Occipital lobe (tissue), 2 donors: ENCODE measurements around the gene THADA. TPM values are rescaled to one million over a fixed set of nuclear protein-coding genes. Genes with fewer than 3 reads are reported as not detected.

Experiments used
- DNase-seq: peaks from one replicate; lab custom pipeline; 2025; lab: John Stamatoyannopoulos, UW
- total RNA-seq: library from RNA; depleted of rRNA; stranded (reverse); fragments of >200 nt; gene quantifications from one replicate; pipeline ENCODE4 v1.2.3, GENCODE V29; 2014

THADA gene
- total RNA-seq, 1 donor from 2014 or later: 40.9 TPM

DNA sequence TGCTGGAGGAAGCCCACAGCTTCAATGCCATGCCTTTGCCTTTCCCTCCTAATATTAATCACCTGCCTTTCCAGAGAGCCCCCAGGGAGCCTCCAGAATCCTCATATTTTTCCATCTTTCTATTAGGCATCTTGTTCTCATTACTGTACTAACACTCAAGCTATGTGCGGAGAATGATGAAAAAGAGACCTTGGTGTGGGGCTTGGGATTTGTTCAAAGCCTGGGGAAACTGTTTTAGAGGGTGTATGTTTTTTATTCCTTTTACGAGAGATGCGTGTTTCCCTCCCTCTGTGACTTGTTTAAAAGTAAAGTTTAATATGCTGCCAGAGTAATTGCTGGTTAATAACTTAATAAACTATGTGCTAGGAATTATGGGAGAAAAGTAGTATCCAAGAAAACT, 267.0 kb downstream of the THADA start:
- no peak for DNase-seq

DNA sequence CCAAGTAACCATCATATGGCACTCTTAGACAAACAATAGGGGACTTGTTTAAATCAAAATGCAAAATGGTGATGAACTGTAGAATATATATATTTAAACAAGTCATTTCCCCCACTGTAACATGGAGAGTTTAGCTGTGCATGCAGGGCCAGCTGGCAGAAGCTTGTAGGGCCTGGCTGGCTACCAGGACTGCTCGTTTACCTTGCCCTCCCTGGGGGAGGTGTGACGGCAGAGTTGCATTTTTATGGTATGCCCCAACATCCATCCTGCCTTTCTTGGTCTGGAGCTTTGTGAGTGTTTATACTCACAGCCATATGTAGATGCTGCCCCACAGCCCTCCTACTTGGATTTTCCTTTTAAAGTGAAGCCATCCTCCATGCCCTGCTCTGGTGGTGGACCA, 267.7 kb downstream of the THADA start:
- DNase-seq: no peak

DNA sequence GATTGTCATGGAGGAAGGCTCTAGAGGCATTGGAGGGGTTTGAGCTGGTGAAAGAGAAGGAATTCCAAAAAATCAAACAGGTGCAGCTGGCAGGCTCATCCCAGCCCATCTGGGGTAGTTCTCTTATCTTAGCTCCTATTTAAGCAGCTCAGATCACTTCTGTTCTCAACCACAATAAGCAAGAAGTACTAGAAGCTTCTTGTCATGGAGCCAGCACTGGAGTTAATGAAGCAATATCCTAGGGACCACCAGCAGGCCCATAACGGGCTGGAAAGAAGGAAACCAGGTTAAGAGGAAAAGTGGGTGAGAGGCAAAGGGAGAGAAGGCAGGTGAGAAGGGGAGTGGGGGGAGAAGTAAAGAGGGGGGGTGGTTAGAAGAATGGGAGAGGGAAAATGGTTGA, 268.7 kb downstream of the THADA start:
- no peak for DNase-seq

DNA sequence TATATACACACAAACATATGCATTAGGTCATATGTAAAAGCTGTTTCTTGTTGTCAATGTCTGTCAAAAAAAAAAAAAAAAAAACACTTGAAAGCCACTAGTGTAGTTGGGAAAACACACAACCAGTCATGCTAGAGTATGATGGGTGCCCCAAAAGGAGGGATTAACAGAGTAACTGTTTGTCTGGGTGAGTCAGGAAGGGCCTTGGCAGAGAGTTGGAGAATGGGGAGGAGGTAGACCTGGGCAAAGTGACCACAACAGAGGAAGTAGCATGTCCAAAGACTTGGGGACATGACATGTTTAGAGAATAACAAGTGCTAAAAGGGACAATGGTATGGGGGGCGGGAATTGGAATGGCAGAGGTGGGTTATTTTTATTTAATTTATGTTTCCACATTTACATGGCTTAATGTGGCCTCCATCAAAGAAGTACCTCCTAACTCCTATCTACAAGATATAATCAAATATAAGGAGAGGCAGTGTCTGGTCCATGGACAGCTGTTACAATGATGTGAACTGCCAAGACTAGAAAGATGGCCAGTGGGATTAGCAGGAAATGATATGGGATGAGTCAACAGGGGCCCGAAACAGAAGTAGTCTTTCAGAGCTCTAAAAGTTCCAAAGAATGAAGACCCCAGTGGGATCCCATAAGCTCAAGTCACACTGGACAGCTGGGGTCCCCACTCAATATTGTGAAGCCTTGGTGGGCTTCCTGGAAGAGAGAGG, 269.6 kb downstream of the THADA start:
- DNase-seq: no peak

DNA sequence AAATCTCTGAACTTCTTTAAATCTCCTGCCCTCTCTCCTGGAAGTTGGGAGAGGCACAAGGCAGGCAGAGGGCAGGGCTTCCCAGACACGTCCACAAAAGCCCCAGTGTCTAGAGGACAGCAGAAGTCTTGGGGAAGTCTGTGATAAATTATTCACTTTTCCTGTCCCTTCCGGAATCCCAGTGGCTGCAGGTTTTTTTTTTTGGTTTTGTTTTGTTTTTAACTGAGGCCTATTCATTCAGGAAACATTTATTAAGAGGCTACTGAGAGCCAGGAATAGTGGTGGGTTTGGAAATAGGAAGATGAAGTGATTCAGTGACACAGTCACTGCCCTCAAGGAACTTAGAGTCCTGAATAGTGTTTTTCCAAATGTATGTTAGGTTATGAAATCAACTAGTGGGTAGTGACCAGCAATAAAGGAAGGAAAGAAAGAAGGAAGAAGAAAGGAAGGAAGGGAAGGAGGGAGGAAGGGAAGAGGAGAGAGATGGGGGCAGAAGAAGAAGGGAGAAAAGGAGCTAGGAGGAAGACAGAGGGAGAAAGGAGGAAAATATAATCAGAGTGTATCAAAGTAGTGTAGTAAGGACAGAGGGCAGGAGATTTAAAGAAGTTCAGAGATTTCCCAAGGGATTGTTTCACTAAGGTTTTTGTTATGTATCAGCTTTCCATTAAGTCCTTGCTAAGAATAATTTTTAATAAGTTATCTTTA, 270.6 kb downstream of the THADA start:
- no peak for DNase-seq

DNA sequence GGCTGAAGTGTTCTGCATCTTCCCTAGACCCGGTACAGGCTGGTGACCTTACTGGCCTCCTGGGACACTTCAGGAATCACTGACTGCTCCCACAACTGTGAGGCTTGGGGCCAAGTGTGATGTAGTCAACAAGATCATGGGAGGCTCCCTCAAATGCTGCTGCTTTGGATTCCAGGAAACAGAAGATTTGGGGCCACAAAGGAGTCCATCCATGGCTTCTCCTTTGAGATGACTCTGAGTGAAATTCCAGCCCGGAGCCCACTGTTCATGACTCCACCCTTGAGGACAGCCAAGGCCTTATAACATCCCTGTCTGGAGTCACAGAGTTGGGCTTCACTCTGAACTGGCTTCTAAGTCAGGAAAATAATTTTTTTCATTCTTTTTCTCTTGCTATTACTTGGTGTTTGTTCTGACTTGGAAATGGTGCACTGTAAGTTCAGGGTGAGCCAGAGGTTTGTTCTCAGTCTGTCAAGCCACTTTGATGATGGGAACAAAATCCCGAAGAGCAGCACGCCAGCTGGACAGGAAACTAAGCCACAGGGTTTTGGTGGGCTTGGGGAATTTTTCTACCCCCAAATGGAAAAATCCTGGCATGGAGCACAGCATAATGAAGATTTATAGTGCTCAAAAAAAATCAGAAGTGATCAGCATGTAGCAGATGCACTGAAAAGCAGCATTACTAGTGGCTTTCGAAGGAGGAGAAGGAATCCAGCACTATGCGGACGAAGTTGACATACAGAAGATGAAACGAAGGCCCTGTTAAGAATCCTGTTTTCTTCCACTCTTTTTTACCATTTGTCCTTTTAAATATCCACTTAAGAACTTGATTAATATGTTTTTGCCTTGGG, 271.4 kb downstream of the THADA start:
- DNase-seq: no peak

DNA sequence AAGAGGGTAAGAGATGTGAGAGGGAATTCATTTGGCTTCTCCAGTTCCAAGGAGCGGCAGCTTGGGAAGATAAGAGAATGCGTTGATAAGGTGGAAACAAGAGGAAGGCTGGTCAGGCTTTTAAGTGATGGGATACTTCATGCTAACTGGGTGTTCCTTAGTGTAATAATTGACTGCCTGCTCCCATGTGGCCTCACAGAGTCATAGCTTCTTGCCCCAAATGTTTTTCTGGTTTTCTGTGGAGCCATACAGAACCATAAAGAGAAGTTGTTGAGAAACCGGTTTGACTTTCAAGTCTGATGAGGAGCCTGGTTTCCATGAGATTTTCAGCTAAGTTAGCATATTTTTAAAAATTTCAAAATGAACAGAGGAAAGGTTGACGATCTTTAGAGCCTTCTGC, 272.0 kb downstream of the THADA start:
- no peak for DNase-seq

DNA sequence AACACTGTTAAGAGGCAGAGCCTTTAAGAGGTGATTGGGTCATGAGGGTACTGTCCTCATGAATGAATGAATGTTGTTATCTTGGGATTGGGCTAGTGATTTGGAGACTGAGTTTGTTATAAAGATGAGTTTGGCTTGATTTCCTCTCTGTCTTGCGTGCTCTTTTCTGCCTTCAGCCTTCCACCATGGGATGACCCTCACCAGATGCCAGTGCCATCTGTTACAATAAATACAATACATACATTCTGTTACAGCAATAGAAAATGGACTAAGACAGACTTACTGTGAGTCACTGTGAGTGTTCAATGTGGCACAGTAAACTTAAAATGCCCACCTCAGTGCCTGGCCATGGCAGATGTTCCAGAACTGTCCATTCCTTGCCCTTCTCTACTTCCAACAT, 274.4 kb downstream of the THADA start:
- DNase-seq: no peak

DNA sequence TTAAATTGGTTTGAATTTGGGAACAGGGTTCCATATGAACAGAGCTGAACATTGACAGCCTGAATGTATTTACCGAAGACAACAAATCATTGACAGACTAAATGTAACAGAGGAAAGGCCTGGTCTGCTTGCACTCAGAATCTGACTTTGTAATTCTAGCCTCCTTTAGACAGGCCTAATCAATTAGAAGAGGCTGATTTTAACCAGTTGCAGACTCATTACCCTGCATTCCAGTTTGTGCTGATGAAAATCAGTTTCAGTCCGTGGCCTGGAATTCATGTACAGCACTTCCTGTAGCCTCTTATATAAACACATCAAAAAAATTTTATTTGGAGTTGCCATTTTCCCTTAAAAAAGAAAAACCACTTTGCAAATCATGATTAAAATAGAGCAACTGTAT, 276.3 kb downstream of the THADA start:
- no peak for DNase-seq

DNA sequence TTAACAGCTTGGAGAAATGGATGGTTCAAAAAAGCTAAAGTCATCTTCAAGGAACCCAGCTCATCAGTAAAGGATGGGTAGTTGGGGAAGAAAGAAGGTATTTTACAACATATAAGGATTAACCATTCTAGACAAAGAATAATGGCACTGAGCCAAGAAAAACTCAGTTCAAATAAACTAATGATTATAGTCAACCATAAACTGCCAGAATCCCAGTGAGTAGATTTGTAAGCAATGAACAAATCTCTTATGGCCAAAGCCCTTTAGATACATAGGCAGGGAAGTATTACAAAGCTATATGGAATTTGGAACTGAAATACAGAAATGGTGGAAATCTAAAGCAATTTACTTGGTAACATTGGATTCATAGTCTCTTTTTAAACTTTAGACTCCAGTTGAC, 277.0 kb downstream of the THADA start:
- DNase-seq: no peak

DNA sequence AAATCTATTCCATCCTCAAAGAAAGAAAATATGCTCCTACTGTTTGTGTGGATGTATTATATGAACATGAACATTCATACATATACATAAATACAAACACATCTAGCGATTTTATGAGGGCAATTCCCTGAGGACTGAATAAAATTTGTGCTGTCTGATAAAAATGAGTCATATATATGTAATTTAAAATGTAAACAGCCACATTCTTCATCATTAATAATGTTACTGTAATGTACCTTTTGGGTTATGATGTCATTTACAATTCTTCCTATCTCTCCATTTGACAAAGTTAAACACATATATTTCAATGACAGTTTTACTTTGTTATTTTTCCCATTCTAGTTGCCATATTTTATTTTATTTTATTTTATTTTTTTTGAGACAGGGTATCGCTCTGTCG, 278.2 kb downstream of the THADA start:
- DNase-seq: no peak

DNA sequence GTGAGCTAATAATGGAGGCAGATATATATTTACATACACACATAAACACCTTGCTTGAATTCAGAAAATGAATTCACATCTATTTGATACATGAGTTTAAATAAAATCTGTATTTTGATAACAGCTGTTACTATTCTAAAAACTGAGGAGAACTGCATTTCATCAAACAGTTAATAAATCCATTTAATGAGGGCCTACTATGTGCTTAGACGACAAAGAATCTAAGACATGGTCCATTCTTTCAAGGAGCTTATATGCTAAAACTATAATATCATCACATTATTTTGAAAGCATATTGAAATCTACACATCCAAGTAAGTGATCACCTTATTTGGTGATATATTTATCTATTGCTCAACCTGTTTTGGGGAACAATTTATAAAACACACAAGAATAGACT, 278.6 kb downstream of the THADA start:
- DNase-seq: no peak

DNA sequence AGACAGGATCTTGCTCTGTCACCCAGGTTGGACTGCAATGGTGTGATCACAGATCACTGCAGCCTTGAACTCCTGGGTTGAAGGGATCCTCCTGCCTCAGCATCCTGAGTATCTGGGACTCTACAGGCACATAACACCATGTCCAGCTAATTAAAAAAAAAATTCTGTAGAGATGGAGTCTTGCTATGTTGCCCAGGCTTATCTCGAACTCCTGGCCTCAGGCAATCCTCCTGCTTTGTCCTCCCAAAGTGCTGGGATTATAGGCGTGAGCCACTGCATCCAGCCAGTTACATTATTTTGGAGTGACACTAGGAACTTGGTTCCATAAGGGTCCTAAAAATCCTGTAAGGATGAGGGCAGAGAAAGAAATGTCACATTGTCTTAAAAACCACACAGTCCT, 280.4 kb downstream of the THADA start:
- no peak for DNase-seq

DNA sequence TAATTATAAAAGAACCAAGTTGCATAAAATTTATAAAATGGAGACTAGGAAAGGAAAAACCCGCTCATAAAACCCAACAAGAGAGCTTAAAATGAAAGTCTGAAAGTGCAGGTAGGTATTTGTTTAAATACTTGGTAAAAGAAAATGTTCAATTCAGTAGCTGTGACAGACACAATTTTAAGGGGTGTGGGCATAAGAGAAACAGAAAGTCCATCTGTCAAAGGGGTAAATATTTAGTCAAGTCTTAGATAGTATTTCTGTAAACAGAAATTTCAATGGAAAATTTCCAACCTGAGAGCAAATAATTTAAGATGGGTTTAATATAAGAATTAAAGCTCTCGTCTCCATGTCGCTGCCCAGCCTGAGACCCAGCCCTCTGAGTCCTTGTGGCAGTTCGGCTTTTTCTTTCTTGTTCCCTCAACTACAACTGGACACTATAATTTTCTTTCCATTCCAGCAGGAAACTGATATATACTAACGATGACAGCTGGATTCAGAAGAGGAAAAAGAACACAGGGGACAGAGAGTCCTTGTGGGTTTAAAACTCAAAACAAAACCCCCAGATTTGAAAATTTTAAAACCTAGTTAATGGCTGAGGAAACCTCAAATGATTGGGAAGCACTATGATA, 281.4 kb downstream of the THADA start:
- no peak for DNase-seq

DNA sequence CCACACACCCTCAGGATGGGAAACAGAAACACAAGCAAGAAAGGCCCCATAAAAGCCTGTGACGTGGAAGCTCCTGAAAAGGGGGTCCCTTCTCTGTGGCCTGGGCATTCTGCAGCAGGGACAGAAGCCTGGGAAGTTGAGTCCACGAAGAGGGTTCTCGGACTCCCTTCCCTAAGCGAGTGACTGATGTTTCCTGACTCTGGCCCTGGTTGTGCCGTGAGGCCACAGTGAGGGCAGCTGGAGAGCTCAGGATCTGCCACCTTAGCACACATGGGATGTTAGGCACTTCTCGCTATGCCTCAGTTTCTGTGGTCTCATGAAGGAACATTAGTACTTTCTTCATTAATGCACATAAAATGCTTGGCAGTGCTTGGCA, 282.2 kb downstream of the THADA start:
- DNase-seq: no peak

DNA sequence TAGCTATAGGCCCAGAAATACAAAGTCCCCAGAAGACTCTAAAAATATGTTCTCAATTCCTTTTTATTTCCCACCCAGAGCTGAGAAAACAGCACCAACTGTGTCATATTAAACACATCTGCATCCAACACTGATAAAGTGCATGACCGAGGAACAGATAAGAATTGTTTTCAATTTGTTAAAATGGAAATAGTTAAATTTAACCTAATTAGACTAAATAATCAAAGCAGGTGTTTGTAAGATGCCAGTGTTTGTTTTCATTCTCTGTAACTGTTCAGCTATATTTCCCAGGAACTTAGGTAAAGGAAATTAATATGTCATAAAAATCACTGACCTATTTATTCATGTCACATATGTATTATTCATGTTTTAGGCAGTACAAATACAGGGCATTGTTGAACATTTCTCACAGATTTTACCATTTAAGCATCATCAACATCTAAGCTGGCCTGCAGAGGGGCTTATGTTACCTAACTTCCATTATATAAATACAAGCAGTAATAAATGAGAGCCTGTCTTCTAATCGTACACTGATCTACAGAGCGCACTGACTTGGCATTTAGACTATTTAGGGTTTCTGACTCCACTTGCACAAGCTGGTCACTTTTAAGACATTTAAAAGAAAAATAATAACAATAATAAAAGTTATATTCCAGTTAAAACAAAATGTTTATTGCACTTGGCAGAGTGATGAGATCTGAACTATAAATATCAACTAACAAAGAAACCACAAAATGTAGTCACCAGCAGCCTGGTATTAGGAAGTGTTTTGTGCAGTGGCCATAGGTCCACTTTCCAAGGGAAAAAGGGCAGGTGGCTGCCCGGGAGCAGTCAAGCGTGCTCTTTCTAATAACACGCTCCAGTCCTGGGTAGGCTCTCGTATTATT, 282.8 kb downstream of the THADA start:
- no peak for DNase-seq

DNA sequence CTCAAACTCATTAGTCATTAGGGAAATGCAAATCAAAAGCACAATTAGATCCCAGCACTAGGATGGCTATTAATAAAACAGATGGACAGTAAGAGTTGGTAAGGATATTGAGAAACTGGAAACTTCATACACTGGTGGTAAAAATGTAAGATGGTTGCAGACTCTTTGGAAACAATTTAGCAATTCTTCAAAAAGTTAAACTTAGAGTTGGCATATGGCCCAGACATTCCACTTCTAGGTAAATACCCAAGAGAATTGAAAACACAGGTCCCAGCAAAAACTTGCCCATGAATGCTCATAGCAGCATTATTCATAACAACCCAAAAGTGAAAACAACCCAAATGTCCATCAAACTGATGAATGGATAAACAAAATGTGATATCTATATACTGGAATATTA, 284.6 kb downstream of the THADA start:
- DNase-seq: no peak

DNA sequence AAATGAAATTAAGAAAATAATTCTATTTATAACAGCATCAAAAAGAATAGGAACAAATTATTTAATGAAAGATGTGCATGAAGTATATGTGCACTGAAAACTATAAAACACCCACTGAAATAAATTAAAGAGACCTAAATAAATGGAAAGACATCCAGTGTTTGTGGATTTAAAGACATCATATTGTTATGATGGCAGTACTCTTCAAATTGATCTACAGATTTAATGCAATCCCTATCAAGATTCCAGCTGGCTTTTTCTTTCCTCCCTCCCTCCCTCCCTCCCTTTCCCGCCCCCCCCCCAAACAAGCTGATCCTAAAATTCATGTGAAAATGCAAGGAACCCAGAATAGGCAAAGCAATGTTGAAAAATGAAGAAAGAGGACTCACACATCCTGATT, 285.9 kb downstream of the THADA start:
- no peak for DNase-seq

DNA sequence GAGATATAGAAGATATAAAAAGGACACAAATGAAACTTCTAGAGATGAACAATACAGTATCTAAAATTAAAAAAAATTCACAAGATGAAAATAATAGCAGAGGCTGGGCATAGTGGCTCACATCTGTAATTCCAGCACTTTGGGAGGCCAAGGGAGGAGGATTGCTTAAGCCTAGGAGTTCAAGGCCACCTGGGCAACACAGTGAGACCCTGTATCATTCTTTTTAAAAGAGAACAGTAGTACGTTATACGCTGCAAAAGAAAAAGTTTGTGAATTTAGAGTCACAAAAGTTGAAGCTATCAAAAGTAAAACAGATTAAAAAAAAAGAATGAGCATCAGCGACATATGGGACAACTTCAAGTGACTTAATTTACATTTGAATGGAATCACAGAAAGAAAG, 287.9 kb downstream of the THADA start:
- DNase-seq: no peak

DNA sequence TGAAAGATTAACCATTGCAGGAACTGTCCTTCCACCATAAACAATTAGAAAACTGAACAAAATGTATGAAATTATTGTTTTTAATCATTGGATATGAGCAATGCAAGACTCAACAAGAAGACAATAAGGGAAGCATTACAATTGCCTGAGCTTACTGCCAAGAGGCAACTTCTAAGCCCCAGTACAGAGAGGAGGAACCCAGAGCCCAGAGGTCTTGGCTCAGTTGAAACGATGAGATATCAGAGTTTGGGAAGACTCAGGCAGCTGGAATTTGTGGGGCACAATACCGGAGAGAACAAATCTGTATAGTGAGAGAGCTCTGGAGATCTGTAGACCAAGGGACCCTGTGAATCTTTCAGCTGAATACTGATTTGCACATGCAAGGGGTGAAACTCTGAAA, 288.8 kb downstream of the THADA start:
- no peak for DNase-seq

DNA sequence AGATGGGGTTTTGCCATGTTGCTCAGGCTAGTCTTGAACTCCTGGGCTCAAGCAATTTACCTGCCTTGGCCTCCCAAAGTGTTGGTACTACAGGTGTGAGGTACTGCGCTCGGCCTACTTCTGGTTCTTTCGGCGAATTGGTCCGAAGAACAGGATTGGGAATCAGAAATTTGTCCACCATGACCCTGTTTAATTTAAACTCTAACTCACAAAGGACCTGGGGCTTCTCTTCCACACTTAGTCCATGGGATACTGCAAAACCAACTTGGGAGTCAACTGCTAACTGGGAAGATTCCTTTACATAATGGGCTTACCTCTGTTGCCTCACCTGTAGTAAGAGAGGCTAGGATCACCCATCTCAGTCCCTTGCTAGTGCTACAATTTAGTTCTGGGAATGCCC, 289.6 kb downstream of the THADA start:
- DNase-seq: no peak
